Measurements from ENCODE around the gene KRI1.

GRCh38 chr19:10582091-10582490, 16.3 kb upstream of the KRI1 start:
- no peak for TF ChIP-seq CTCF (IDR thresholded peaks at IDR 0.05; ENCODE audit: low read depth, low read length, missing input control)
- no peak for TF ChIP-seq GABPA (IDR thresholded peaks at IDR 0.05 in 1 of 2, conservative IDR thresholded peaks at IDR 0.05 in 1 of 2)
